Measurements from ENCODE around the gene SMYD3. TPM values are rescaled to one million over a fixed set of nuclear protein-coding genes. Genes with fewer than 3 reads are reported as not detected.

Gene SMYD3
- total and polyA plus RNA-seq, 2 donors (not counting 3 experiments of a cell fraction or from before 2014, with no cell fraction given) = 16.0 to 32.1 TPM

- intact Hi-C loops (cut with micrococcal nuclease) = no loop called here
These were observed 474.1 kb downstream of the SMYD3 start for GRCh38 chr1:246032984-246033383.

More at GRCh38 chr1:246032984-246033383, 474.1 kb downstream of the SMYD3 start:
- peaks cover 4% of the 10 kb centered on the region for H3K4me1 ChIP-seq (ENCODE audit: control insufficient read depth, extremely low read depth, insufficient read depth, low read length)
- no peak overlapping the region for H2AFZ ChIP-seq (ENCODE audit: low read depth, low read length)
- no peaks in the 10 kb centered on the region for H3K36me3 ChIP-seq (ENCODE audit: control insufficient read depth in 2 of 2, extremely low read depth in 1 of 2, insufficient read depth in 2 of 2, low read length in 2 of 2)
- TF ChIP-seq MAX (IDR thresholded peaks at IDR 0.05; ENCODE audit: insufficient read depth, insufficient read length) (no peak), CTCF (IDR thresholded peaks at IDR 0.05; ENCODE audit: extremely low read depth in 1 of 2, insufficient read depth in 1 of 2, low read depth in 1 of 2, low read length in 2 of 2) (no peak), POLR2A (IDR thresholded peaks at IDR 0.05; ENCODE audit: low read depth, low read length) (no peak), FOS (IDR thresholded peaks at IDR 0.05; ENCODE audit: borderline replicate concordance, insufficient read depth, low read length) (no peak), GATA2 (IDR thresholded peaks at IDR 0.05; ENCODE audit: insufficient read depth, insufficient read length, low read depth, low read length) (no peak), MYC (IDR thresholded peaks at IDR 0.05; ENCODE audit: low read depth, low read length) (no peak), POLR2AphosphoS5 (IDR thresholded peaks at IDR 0.05; ENCODE audit: insufficient read depth, low read depth, low read length) (no peak), JUN (IDR thresholded peaks at IDR 0.05; ENCODE audit: borderline replicate concordance, insufficient read depth, insufficient read length, low read depth) (no peak), EZH2 (IDR thresholded peaks at IDR 0.05; ENCODE audit: borderline replicate concordance, low read depth, low read length, severe bottlenecking) (no peak)
- ChIA-PET CTCF (interaction anchor here (0.7 to 1.3 kb wide), 2 partner anchors 152 to 418 kb away, joined by 3 to 4 read pairs; no protein-coding TSS in a partner anchor), POLR2A (no interaction called here)
- dilution Hi-C loops (cut with MboI; ENCODE audit: extremely low pct_ligation_motif_present, low sequenced_read_pairs) = no loop called here
- no peaks in the 10 kb centered on the region for H3K9me3 ChIP-seq (replicated peaks; ENCODE audit: control insufficient read depth, insufficient read depth, low read length)
- no peak overlapping the region for H3K4me2 ChIP-seq (ENCODE audit: insufficient read depth, low read length)
- DNase-seq (ENCODE audit: low read depth, low spot score) (no peak), FAIRE-seq (no peak)
- no peak overlapping the region for H3K9ac ChIP-seq (replicated peaks; ENCODE audit: extremely low read depth, insufficient read depth, low read length)
- no TSS peak for BruUV-seq (replicated peaks)
- H3K27ac ChIP-seq (ENCODE audit: insufficient read depth, low read depth, low read length) = no peak overlapping the region
- H3K9me1 ChIP-seq (replicated peaks; ENCODE audit: control insufficient read depth, extremely low read depth, insufficient read depth, low read length) = no peaks in the 10 kb centered on the region
- no peaks in the 10 kb centered on the region for H3K27me3 ChIP-seq (ENCODE audit: control insufficient read depth in 2 of 2, insufficient read depth in 2 of 2, low read length in 2 of 2)
- H3K4me3 ChIP-seq (replicated peaks in 1 of 3; ENCODE audit: insufficient read depth in 1 of 3, low read depth in 1 of 3, low read length in 3 of 3) = no peak overlapping the region
- no peaks in the 10 kb centered on the region for H3K79me2 ChIP-seq (ENCODE audit: control insufficient read depth, insufficient read depth, low read length)
- no peaks in the 10 kb centered on the region for H4K20me1 ChIP-seq (replicated peaks; ENCODE audit: control insufficient read depth, extremely low read depth, insufficient read depth, low read length)
